KBM-7 (cell line): ENCODE measurements around the gene PARS2.

ENCODE experiments used
- DNase-seq: peaks from one replicate; pipeline ENCODE4 v3.0.0-alpha.2; 2015
- in situ Hi-C: fragments of 300-500 bp; cut with MboI; formaldehyde crosslinking; loops from 2 replicates; pipeline ENCODE4 v1.14.3; 2020; ENCODE audit warnings: low sequenced_read_pairs, low pct_unique_long_range_greater_than_20kb, mixed read lengths

Gene PARS2

DNA sequence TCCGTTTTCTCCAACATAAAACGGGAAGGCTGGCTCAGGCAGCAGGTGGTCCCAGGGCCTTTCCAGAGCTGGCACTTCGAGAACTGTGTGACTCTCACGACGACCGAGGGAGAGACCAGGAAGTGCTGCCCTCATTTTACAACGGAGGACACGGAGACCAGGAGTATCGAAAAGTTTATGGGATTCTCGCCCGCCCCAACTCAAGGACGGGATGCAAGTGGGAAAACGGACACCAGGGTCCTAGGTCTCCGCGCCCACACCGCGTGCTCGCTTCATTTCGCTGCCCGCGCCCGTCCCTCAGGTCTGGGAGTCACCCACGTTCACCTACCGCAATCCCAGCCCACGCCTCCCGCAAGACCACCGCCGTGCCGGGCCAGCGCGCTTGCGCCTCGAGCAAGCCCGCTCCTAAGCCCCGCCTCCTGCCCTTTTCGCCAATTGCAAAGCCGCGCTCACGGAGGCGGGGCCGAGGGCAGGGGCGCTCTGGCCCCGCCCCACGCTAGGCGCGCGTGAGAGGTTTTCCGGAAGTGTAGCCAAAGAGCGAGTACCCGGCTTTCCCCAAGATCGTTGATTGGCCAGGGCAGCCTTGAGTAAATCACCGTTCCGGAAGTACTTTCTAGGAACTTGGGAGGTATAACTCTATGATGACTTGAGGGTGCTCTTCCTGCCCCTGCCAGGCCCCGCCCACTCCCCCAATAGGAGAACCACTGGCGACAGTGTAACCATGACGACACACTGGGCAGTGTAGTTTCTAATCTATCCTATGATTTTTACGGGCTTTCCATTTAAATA lies at the start of gene PARS2:
Gene PARS2 (minus strand): TSS at position 391 of the 789 bp plus-strand sequence. CDS start 5,362 bp downstream, outside the sequence.
- DNase-seq, result peak; percentile 100
- in situ Hi-C loops, result no loop called here

DNA sequence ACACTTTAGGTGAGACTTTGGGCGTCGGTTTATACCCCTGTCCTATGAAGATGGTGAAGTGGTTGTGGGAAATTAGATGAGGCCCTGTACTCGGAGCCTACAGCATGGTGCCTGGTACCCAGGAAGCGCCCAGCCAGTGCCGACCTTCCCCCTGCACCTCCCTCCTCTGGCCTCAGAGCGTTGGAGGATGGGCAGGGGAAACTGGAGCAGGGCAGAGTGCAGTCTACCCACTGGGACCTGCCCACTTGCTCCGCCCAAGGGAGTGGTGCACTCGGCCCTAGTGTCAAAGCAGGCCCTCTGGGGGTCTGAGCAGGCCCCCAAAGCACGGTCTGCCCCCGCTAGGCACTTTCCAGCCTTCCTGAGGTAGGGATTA lies 49.8 kb upstream of the PARS2 start:
- in situ Hi-C loops, result loop anchor here (25.0 kb wide), 1 partner anchor 952 kb away; no protein-coding TSS in a partner anchor
- no peak for DNase-seq

DNA sequence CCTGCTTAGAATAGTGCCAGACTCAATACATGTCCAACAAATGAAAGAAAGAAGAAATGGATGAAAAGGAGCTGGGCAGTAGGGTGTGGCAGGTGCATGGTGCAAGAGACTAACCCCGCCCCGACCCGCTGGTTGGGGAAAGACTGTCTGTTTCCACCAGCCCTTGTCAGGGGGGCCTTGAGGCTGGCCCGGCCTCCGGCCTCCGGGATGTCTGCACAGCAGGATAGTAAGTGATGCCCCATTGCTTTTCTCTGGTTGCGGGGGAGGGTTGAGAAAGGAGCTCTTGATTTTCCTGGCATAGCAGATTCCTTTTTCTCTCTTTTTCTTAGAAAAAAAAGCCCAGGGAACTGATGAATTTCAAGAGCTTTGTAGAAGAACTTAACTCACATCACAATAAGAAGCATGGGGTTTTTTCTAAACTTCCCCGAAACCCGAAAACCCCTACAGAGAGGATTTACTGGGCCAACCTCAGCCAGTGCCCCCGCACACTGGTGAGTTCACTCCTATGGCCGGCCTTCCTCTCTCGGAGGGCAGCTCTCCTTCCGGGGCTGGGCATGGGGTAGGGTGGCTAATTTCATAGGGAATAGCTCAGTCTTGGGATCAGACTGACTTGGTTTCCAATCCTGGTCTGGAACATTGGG lies 49.3 kb upstream of the PARS2 start:
- in situ Hi-C loops, result loop anchor here (25.0 kb wide), 1 partner anchor 951 kb away; no protein-coding TSS in a partner anchor

DNA sequence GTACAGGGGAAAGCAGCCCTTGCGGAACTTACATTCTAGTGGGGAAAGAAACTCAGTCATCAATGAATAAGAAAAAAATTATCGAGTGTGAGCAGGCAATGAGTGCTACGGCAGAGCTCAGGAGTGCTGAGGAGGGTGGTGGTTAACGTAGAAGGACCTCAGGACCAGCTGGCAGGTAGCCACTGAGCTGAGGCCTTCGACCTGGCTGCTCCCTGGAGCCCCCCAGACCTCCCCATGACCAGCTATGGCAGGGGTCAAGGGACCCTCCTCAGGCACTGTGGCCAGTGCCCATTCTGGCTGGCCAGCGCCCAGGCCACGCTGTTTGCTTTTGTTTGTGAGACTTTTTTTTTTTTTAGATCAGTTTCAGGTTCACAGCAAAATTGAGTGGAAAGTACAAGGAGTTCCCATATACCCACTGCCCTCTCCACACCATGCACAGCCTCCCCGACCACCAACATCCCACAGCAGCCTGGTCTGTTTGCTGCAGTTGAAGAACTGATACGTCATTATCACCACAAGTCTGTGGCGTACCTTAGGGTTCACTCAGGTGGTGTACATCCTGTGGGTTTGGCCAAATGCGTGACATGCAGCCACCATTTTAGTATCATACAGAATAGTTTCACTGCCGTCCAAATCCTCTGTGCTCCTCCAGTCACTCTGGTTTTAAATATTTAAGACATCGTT lies 48.6 kb upstream of the PARS2 start:
- no peak for DNase-seq
- in situ Hi-C loops, result loop anchor here (25.0 kb wide), 1 partner anchor 951 kb away; no protein-coding TSS in a partner anchor

More for the DNA sequence above, 49.3 kb upstream of the PARS2 start:
- DNase-seq, result no peak

DNA sequence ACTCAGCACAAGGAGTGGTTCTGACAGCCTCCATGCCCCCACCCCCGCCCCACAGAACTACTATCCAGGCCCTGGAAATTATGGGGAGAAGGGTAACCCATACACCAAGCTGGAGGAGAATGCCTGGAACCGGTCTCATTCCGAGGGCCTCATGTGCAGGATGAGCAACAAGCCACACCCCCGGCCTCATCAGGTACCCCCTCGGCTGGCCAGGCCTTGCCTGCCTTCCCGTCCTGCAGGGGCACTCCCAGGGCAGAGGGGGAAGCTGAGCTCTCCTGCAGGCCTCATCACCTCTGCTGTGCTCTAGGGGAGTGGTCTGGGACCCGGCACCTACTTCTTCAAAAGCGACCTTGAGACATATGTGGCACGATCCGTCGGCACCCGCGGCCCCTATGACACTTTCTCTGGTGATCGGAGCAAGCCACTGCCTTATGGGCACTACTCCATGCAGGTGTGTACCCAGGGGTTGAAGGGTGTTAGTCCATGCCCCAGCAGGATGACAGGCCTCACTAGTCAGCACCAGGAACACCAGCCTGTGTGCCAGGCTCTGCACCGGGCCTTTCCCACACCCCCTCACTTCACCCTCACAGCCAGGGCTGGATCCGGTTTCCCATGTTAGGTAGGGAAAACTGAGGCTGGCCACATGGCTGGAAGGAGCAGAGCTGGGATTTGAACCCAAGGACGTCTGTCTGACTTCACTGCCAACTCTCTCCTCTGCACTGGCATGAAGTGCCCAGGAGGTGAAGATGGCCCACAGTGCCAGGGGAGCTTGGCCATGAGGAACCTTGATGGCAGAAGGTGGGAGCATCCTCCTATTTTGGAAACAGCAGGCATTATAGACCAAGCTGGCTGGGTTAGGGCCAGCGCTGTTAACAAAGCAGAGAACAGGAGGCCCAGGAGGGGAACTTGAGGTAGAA lies 47.7 kb upstream of the PARS2 start:
- in situ Hi-C loops, result loop anchor here (25.0 kb wide), 1 partner anchor 950 kb away; no protein-coding TSS in a partner anchor
- DNase-seq, result no peak

DNA sequence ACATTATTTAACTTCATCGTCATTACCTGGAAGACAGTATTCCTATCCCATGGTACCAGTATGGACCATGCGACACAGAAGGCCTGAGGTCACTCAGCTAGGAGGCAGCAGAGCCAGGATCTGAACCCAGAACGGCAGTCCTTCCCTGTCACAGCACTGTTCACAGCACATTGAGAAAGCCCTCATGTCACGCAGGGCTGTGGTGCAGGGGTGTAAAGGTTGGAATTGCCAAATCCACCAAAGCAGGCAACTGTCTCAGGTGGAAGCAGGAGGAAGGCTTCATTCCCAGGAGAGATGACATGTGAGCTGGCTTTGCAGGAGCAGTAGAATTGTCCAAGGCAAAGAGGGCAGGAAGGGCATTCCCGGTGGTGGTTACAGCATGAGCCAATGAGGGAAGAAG lies 46.7 kb upstream of the PARS2 start:
- no peak for DNase-seq
- in situ Hi-C loops, result loop anchor here (25.0 kb wide), 1 partner anchor 949 kb away; no protein-coding TSS in a partner anchor

DNA sequence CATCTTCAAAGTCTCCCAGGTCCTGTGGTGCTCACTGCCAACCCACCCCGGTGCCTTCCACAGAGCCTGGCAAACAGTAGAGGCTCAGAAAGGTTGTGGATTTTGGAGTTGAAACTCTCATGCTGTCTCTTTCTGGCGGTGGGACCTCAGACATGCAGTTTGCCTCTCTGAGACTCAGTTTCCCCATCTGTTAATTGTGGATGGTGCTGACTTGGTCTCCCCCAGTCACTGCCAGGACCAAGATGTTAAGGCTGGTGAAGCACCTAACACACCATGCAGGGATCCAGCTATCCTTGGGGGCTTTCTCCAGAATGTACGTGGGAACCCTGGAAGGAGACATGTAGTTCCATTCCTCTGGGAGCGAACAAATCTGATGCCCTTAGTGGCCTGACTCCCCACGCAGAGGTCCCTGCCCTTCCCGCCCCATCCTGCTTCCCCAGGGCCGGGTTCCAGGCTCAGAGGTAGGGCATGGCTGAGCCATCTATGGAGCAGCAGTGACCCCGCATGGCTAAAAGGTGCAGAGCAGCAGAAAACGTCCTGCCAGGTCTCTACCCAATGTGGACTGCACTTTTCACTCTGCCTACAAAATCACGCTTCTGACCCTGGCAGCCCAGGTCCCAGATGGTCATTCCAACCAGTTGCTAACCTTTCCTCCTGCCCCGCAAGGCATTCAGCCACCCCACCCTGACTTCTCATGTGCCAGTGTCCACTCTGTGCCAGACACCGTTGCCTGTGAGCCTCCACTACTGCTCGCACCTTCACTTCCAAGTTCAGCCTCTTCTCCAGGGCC lies 46.0 kb upstream of the PARS2 start:
- in situ Hi-C loops, result loop anchor here (25.0 kb wide), 1 partner anchor 948 kb away; no protein-coding TSS in a partner anchor
- peak; percentile 77 for DNase-seq

DNA sequence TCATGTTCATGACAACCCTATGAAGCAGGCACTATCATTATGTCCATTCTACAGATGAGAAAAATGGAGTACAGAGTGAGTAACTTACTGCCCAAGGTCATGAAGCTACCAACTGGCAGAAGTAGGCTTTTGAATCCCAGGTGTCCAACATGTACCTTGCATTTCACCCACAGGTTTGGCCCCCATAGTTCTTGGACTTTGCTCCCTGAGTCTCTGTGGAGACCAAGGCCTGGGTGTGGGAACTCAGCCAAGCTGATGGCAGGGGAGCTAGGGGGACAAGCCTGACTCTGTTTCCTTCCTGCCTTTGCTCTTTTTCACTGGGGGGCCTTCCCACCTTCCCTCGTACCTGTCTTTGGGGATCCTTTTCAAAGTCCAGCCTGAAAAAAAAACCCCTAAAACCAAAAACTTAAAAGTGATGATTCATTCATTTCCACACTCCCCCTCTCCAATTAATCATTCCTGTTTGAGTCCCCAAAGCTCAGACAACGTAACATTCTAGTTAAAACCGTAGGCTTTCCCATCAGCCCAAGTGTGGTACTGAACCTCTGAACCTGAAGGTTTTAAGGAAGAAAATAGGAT lies 45.3 kb upstream of the PARS2 start:
- no peak for DNase-seq
- in situ Hi-C loops, result loop anchor here (25.0 kb wide), 1 partner anchor 947 kb away; no protein-coding TSS in a partner anchor

DNA sequence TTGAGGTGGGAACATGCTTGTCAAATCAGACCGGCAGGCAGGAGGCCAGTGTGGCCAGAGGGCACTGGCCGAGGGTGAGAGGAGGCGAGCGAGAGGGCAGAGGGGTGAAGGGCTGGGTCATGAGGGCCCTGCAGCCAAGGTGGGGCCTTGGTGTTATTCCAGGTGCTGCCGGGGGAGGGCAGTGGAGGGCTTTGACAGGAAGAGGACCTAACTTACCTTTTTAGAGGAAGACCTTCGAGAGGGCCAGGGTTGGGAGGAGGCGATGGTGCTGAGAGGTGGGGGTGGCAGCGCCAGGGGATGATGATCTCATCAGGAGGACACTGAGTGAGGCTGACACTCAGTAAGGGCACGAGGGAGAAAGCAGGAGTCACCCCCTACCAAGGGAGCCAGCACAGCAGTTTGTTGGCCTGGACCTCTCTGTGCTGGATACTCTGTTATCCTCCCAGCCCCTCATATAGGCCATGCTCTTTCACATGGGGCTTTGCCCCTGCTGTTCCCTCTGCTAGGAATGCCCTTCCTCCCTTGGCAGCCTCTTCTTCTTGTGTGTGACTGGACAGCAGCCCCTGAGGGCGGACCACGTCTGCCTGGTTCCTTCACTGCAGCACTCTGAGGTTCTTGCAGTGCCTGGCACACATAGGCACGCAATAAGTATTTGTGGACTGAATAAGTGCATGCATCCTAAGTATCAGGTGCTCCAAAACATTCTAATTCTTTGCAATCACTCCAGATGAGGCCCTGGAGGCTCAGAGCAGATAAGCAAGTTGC lies 44.3 kb upstream of the PARS2 start:
- in situ Hi-C loops, result loop anchor here (25.0 kb wide), 1 partner anchor 946 kb away; no protein-coding TSS in a partner anchor

DNA sequence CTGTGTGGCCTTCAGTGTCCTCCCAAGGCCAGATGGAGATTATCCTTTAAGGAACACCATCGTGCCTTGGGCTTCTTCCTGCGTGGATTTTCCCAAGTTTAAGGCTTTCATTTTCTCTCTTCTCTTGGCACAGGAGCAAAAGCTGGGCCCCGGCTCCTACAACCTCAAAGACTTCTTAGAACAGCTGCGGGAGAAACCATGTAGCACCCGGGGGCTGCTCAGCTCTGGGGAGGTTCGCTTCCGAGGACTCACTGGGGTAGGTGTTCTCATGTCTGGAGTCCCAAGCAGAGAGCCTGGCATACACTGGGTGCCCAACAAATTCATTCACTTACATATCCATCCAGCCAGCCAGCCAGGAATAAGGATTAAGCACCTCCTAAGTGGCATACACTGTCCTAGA lies 43.4 kb upstream of the PARS2 start:
- in situ Hi-C loops, result loop anchor here (25.0 kb wide), 1 partner anchor 945 kb away; no protein-coding TSS in a partner anchor
- DNase-seq, result no peak

More for the DNA sequence above, 44.3 kb upstream of the PARS2 start:
- DNase-seq, result no peak

DNA sequence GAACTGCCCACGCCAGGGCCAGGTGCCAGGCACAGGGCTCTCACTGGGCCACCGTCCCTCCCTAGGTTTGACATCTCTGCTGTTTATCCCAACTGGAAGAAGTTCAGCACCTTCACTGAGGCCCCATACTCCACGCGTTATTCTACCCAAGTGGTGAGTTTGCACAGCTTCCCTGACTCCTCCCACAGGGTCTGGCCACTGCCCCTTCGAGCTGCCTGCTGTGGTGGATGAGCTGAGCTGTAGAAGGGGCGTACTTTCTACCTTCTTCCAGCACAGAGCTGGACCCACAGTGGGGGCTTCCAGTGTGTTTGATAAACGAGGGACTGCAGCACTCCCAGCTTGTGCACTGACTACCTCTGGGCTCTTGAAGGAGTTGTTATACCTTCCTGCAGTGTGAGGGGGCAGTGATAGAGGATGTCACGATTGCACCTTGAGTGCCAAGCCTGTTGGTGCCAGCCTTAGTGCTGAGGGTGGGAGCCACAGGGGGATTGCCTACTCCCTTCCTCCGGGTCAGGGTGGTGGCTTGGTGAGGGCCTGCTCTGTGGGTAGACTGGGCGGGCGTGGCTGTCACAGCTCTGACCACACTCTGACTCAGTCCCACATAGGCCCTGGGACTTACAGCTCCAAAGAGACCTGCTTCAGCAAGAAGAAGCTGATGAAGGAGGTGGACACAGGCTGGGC lies 42.7 kb upstream of the PARS2 start:
- in situ Hi-C loops, result loop anchor here (25.0 kb wide), 1 partner anchor 945 kb away; no protein-coding TSS in a partner anchor
- DNase-seq, result no peak

DNA sequence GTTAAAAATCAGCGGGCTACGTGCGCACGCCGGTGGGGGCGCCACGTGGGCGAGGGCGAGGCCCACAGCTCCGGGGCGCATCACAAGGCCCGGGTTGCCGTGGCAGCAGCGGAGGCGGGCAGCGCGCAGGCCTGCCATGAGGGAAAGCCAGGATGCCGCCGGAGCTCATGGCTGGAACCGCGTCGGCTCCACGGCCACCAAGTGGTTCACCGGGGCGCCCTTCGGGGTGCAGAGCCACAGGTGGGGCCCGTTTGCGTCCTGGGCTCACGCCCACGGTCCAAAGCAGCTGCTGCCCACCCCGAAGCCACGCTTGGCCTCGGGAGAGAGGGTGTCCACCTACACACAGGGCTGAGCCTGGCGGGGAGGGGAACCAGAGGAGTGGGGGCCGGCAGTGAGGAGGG lies 41.7 kb upstream of the PARS2 start:
- in situ Hi-C loops, result loop anchor here (25.0 kb wide), 1 partner anchor 944 kb away; no protein-coding TSS in a partner anchor
- no peak for DNase-seq

DNA sequence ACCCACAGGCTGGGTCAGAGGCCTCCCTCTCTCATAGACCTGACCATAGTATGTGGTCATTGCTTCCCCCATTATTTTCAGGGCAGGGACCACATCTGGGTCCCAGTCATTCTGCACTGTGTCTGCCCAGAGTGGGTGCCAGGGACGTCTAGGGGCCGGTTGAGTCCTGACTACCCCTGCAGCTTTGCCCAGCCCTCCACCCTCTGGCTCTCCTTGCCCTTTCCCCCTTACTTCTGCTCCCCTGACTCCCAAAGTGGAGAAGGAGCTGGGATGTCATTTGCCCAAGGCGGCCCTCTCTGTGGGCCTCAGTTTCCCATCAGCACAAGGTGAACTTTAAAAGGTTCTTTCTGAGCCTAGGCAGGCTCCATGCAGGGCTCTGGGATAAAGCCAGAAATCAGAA lies 41.1 kb upstream of the PARS2 start:
- no peak for DNase-seq
- in situ Hi-C loops, result loop anchor here (25.0 kb wide), 1 partner anchor 943 kb away; no protein-coding TSS in a partner anchor

DNA sequence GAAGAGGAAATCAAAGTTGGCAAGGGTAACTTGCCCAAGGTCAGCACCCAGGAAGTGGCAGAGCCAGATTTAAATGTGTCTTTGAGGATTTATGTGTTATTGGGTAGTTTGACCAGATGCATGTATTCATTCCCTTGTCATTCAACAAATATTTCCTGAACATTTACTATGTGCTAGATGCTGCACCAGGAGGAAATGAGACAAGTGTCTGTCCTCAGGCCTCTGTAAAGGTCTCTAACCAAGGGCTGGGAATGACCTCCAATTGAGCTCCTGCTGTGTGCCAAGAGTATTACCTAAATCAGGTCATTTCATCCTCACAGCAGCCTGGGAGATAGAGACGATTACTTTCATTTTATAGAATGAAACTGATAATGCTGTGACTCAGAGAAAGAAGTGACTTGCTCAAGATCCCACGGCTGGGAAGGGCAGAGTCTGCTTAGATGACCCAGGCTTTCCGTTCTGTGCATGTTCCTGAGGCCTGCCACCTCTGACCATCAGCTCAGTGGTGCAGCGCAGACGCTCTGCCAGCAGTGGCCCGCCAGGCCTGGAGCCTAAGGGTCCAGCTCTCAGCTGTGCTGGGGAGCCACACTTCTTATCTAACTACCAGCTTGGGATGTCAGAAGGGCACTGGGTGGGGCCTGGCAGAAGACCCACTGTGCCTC lies 40.3 kb upstream of the PARS2 start:
- no peak for DNase-seq
- in situ Hi-C loops, result loop anchor here (25.0 kb wide), 1 partner anchor 942 kb away; no protein-coding TSS in a partner anchor

DNA sequence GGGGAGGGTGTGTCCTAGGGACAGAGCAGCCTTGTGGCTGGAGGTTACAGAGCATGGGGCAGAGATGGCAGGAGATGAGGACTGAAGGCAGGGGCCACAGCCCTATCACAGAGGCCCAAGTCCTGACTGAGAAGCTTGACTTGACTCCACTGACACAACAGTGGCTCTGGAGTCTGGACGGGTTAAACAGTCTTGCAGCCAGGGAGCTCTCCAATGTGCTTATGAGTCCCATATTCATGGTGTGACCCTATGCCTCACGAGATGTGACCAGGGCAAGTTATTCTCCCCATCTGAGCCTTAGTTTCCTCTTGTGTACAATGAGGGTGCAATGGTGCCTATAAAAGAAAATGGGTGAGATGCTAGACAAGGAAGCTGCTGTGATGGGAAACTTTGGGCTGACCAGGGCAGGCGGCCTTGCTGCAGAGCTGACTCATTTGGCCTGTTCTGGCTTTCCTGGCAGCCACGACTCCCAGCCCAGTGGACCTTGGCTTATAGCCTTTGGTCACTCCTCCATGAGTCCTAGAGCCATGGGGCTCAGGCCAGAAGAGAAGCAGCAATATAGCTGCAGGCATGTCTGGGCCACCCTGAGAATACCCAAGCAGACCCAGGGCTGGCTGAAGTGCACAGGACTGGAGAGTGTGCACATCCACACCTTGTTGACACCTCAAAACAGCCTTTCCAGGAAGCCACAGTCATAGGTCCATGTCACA lies 39.6 kb upstream of the PARS2 start:
- DNase-seq, result no peak
- in situ Hi-C loops, result loop anchor here (25.0 kb wide), 1 partner anchor 942 kb away; no protein-coding TSS in a partner anchor
